ENCODE data around the gene ARHGAP8. TPM values are rescaled to one million over a fixed set of nuclear protein-coding genes. Genes with fewer than 3 reads are reported as not detected.

ARHGAP8 gene
- total RNA-seq, 4 donors from 2014 or later, result 1.5 to 6.9 (median 4.2) TPM

GRCh38 chr22:44754998-44755397, 2.6 kb downstream of the ARHGAP8 start:
- WGBS, result 48% methylated on average over 7 of the region's 7 CpGs
- peak overlapping the region; percentile 1 for H3K27ac ChIP-seq
- H3K27me3 ChIP-seq, result peaks cover 26% of the 10 kb centered on the region

GRCh38 chr22:44755417-44755816, 3.0 kb downstream of the ARHGAP8 start:
- H3K4me1 ChIP-seq, result peaks cover 30% of the 10 kb centered on the region
- H3K36me3 ChIP-seq, result no peaks in the 10 kb centered on the region
- H3K4me3 ChIP-seq, result no peak overlapping the region
- WGBS, result 15% methylated on average over 5 of the region's 6 CpGs
- TF ChIP-seq CTCF (IDR thresholded peaks at IDR 0.05) (no peak), POLR2AphosphoS5 (IDR thresholded peaks at IDR 0.05) (no peak), EP300 (IDR thresholded peaks at IDR 0.05) (no peak), POLR2A (IDR thresholded peaks at IDR 0.05) (no peak)
- H3K27ac ChIP-seq, result peak overlapping the region; percentile 42
- H3K27me3 ChIP-seq, result peaks cover 26% of the 10 kb centered on the region
- H3K9me3 ChIP-seq, result no peaks in the 10 kb centered on the region
- no peak for DNase-seq (ENCODE audit: low spot score in 2 of 2)

More at GRCh38 chr22:44754998-44755397, 2.6 kb downstream of the ARHGAP8 start:
- Histone ChIP-seq H3K9me3 (no peaks in the 10 kb centered on the region), H3K4me3 (no peak overlapping the region), H3K4me1 (peaks cover 30% of the 10 kb centered on the region), H3K36me3 (no peaks in the 10 kb centered on the region)
- no peak for DNase-seq (ENCODE audit: low spot score in 2 of 2)
- TF ChIP-seq POLR2A (IDR thresholded peaks at IDR 0.05), result no peak
- no peak for TF ChIP-seq CTCF (IDR thresholded peaks at IDR 0.05)
- no peak for TF ChIP-seq POLR2AphosphoS5 (IDR thresholded peaks at IDR 0.05)
- no peak for TF ChIP-seq EP300 (IDR thresholded peaks at IDR 0.05)

GRCh38 chr22:44755956-44756361, 3.6 kb downstream of the ARHGAP8 start:
- H3K27ac ChIP-seq, result peak overlapping the region; percentile 42
- peaks cover 30% of the 10 kb centered on the region for H3K4me1 ChIP-seq
- TF ChIP-seq POLR2A (IDR thresholded peaks at IDR 0.05), result no peak
- TF ChIP-seq EP300 (IDR thresholded peaks at IDR 0.05), result no peak
- TF ChIP-seq CTCF (IDR thresholded peaks at IDR 0.05), result no peak
- TF ChIP-seq POLR2AphosphoS5 (IDR thresholded peaks at IDR 0.05), result no peak
- no peak for DNase-seq (ENCODE audit: low spot score in 2 of 2)
- 42% methylated on average over 9 of the region's 9 CpGs for WGBS
- H3K9me3 ChIP-seq, result no peaks in the 10 kb centered on the region
- peaks cover 22% of the 10 kb centered on the region for H3K27me3 ChIP-seq
- H3K4me3 ChIP-seq, result no peak overlapping the region
- H3K36me3 ChIP-seq, result no peaks in the 10 kb centered on the region

- H3K27me3 ChIP-seq, result peaks cover 3% of the 10 kb centered on the region
- peaks cover 16% of the 10 kb centered on the region for H3K4me1 ChIP-seq
- H3K4me3 ChIP-seq, result no peak overlapping the region
- H3K27ac ChIP-seq, result no peak overlapping the region
- TF ChIP-seq EP300 (IDR thresholded peaks at IDR 0.05), result no peak
- TF ChIP-seq CTCF (IDR thresholded peaks at IDR 0.05), result no peak
- TF ChIP-seq POLR2AphosphoS5 (IDR thresholded peaks at IDR 0.05), result no peak
- TF ChIP-seq POLR2A (IDR thresholded peaks at IDR 0.05), result no peak
- DNase-seq (ENCODE audit: low spot score in 2 of 2), result no peak
- 55% methylated on average over 11 of the region's 11 CpGs for WGBS
- no peaks in the 10 kb centered on the region for H3K9me3 ChIP-seq
- H3K36me3 ChIP-seq, result no peaks in the 10 kb centered on the region
These were observed 6.1 kb downstream of the ARHGAP8 start for GRCh38 chr22:44758344-44758973.

- no peak for DNase-seq (ENCODE audit: low spot score in 2 of 2)
- Histone ChIP-seq H3K36me3 (no peaks in the 10 kb centered on the region), H3K27ac (no peak overlapping the region), H3K4me3 (no peak overlapping the region), H3K4me1 (peaks cover 10% of the 10 kb centered on the region), H3K9me3 (no peaks in the 10 kb centered on the region), H3K27me3 (peaks cover 1% of the 10 kb centered on the region)
- no peak for TF ChIP-seq EP300 (IDR thresholded peaks at IDR 0.05)
- TF ChIP-seq POLR2AphosphoS5 (IDR thresholded peaks at IDR 0.05), result no peak
- no peak for TF ChIP-seq CTCF (IDR thresholded peaks at IDR 0.05)
- TF ChIP-seq POLR2A (IDR thresholded peaks at IDR 0.05), result no peak
- 93% methylated on average over 3 of the region's 6 CpGs for WGBS
These were observed 6.6 kb downstream of the ARHGAP8 start for GRCh38 chr22:44759001-44759400.
